ENCODE results near the gene LPP.

The LPP gene

DNA sequence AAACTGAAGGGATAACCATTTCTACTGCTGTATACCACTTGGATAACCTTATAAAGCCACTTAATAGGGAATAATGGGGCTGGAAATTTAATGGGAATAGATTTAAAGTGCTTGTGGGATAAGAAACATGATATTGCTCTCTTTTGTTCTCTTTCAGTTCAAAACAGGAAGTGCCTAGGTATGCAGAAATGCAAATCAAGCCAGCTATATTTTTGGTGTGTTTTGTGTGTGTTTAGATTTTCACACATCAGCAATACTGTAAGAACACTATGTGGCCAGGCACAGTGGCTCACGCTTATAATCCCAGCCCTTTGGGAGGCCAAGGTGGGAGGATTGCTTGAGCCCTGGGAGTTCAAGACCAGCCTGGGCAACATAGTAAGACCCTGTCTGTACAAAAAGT, 575.5 kb downstream of the LPP start:
- no peak for DNase-seq

DNA sequence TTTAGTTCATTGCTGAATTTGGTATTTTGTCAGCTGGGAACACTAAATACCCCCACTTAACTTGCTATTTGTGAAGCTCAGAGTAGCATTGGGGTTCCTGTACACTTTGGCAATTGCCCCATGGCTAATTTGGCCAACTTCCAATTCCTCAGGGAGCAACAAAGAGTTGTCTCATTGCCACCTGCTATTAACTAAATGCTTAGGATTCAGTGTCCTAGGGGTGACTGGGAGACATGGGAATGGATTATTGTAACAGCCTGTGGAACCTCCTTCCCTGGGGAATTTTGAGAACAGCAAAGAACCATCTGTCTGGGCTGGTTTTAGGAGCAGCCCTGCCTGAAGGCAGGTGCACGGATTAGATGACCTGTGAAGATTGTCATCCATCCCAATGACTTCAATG, 580.4 kb downstream of the LPP start:
- DNase-seq: no peak

DNA sequence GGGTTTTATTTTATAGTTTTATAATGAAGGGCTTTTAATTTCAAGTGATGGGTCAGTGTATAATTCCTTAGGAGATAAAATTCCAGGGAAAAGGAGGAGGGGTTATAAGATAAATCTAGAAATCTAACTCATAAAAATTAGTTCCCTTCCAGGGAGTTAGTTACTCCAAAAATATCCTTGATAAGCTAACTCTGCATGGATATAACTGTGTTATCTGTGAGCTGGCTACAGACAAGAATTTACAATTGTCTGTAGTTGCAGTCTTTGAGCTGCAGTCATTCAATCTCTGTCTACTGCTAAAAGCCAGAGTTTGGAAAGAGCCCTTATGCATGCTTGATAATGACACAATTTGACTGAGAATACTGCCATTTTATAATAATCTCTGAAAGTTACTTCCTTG, 585.6 kb downstream of the LPP start:
- no peak for DNase-seq

DNA sequence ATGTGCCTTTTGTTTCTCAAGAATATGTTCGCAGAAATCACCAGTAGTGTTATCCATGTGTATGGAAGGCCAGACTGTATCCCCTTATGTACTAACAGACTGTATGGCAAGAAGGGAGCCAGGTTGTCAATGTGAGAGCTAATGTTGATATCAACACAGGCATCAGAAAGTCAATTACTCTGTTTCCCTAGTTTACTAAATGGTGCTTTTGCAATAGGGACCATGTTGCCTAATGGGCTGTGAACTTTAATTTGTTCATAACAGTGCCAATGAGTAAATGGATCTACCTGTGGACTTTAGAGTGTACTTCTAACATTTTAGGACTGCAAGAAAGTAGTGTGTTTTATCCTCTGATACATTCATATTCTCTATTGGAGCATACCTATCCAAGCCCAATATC, 586.1 kb downstream of the LPP start:
- DNase-seq: no peak

DNA sequence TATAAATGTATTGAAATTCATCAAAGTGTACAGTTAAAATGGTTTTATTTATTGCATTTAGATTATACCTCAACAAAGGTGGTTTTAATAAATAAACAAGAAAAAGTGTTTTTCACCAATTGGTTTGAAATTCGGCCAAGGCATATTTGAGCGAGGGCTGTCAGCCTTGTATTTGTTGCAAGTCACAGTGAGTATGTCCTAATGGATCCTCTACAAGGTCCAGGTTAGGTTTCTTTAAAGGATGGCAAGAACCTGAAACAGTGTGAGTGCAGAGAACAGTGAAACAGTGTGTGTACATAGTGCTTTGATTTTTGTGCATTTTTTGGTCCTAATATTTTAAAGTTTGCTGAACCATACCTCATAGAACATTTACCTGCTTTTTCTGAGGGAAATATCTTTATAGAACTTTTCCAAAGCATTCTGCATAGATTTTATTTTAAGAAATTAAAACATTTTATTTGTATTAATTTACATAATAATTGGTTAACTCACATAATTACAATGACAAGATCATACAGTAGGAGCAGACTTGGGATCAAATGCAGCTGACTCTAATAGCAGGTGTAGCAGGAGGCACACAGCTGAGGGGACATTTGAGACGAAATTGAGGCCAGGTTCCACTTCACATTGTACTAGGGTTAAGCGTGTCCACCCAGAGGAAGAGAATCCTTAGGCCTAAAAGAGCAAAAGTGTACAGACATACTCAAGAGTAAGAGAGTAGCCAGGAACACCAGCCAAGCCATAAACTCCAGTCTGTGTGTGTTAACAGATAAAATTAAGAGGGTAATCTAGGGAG, 589.0 kb downstream of the LPP start:
- DNase-seq: no peak

DNA sequence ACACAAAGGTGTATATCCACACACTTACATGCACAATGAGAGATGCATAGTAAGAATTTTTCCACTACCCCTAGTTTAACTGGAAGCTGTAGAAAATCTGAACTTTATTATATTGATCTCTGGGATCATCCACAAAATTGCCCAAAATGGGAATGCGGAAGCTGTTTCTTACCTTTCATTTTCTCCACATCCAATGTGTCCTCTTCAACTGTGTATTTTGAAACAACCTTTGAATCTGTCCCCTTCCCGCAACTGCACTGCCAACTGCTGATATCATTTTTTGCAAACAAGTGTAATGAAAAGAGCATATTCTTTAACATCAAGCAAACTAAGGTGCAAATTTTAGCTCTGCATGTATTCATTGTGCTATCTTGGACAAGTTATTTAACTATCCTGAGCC, 590.2 kb downstream of the LPP start:
- DNase-seq: no peak

DNA sequence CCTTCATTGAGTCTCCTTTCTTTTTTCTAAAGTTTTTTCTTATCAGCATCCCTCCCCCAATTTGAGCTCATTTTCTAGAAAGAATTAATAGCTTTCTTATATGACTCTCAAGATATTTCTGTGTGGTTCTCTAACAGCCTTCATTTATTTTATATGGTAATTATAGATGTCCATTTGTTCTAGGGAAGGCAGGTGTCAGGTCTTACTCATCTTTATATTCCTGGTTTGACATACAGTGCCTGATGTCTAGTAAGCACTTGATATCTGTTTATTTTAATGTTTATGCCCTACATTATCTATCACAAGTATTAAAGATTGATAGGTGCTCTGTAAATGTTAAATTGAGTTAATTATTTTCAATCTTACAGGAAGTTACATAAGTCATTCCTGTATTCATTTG, 591.1 kb downstream of the LPP start:
- DNase-seq: no peak

DNA sequence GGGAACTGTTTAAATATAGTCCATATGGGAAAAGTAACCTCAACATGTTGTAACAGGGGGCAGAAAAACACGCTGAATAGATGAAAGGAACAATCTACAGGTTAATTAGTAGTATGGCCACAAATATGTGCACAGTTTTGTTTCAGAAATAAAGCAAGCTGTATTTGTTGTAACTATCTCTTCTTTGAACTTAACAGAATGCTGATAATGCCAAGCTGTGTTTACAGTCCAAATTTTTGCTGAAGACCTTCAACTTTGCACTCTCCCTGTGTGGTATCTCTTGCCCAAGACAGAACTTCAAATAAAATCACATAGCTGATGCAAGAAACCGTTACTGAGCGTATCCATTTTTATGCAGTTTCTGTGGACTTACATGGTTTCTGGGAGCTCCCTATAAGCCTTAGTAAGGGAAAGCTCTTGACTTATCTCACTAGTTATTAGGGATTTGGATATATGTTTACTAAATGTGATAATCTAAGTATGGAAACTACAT, 592.4 kb downstream of the LPP start:
- no peak for DNase-seq

DNA sequence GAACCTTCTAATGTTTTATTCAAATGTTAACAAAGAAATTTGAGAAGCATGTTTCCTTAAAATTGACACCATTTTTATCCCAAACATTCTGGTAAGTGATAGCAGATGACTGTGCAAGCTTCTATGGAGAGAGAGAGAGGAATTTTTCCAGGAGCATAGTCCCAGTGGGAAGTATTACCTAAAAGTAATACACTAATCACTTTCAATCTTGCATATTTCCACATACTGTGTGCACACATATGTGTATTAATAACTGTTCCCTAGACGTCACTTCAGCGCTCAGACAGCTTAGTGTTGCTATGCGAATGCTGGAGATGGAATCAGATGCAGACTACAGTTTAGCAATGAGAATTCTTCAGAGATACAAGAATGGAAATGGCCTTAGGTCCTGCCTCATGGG, 593.5 kb downstream of the LPP start:
- peak; percentile 75 for DNase-seq

DNA sequence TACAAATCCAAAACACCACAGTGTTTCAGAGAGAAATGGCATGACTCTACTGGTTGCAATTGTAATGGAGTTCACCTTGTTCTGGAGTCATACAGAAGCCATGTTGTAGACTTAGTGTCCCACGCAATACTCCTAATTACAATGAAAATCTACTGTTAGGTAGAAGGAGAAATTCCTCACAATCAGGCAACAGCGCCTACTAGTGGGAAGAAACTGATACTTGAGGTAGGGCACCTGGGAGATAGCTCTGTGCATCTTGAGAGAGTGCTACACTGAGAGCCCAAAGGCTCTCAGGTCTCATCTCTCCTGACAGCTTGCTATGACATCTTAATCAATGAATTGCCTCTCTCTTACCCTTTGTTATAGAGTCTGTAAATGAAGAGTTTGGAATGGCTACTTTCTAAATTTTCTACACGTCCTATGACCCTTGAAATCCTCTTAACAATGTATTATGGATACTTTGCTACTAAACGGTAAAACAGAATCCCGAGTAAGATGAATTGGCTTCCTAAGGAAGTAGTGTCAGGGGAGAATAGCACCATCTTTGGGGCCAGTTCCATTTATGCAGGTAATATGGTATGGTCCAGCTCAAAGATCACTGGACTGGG, 595.2 kb downstream of the LPP start:
- DNase-seq: no peak

DNA sequence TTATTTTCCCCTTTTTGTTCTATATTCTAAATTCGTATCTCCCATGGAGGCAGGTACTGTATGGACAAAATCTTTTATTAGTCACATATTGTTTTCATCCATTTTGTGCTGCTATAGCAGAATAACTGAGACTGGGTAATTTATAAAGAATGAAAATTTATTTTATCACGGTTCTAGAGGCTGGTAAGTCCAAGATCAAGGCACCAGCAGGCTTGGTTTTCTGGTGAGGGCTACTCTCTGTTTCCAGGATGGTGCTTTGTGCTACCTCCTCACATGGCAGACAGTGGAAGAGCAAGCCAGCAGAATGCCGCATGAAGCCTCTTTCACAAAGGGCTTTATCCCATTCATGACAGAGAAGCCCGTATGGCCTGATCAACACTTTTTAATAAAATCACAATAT, 595.9 kb downstream of the LPP start:
- DNase-seq: no peak

DNA sequence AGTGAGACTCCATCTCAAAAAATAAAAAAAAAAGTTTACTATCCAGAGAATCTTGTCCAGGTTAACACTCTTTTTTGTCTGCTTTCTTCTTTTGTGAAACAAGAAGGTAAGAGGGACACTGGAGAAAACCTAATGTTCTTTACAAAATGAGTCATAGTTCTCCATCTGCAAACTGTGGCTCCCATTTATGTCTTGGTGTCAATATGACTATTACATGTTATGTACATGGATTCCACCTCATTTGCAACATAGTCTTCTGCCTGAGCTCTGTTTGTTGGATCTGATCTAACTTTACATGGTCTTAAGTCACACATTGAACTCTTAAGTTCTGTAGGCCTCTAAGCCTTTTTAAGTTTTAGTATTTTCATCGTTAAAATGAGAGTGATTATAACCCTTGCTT, 596.7 kb downstream of the LPP start:
- no peak for DNase-seq

DNA sequence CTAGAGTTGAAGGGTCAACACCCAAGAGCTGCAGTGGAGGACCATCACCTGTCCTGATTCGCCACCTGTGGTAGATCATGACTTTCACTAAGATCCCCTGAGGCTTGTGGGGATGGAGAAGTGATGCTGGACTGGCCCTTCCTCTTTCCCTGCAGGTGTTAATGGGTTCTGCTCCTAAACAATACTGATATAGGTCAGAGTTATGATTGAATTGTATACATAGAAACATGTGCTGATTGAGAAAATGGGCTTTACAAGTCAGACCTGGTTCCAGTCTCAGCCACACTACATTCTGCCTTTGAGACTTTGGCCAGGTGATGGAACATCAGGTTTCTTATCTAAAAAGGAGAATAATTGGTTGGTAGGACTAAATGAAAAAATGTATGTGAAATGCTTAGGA, 598.9 kb downstream of the LPP start:
- no peak for DNase-seq

DNA sequence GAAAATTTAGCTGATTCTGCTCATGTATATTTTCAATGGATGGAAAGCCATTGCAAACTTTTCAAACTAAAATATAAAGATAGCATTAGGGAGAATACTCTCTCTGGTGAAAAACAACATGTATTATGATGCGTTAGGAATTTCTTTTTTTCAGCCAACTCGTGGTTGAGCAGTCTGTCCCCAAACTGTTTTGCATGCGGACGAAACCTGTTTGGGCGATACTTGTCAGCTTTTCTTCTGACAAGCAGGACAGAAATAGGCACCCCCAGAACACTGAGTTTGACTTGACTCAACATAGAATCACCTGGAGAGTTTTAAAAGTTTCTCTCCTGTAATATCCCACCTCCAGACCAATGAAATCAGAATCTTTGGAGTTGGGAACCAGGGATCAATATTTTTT, 600.3 kb downstream of the LPP start:
- DNase-seq: no peak

DNA sequence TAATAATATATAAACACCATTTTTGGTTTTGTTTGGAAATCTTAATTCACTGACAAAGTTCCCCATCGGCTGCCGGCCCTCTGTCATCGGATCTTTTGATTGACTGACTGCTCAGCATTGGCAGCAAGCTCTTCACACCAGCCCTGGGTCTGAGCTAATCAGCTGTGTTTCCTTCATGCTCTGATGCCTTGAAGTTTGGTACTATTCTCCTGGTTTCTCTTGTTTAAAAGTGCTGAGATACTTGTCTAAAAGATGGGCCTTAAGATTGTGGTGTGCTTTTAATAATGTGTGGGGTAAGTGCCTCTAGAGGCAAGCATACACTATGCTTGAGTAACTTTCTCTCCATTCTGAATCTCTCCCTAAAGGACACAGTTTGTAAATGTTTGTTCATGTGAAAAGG, 602.3 kb downstream of the LPP start:
- no peak for DNase-seq

DNA sequence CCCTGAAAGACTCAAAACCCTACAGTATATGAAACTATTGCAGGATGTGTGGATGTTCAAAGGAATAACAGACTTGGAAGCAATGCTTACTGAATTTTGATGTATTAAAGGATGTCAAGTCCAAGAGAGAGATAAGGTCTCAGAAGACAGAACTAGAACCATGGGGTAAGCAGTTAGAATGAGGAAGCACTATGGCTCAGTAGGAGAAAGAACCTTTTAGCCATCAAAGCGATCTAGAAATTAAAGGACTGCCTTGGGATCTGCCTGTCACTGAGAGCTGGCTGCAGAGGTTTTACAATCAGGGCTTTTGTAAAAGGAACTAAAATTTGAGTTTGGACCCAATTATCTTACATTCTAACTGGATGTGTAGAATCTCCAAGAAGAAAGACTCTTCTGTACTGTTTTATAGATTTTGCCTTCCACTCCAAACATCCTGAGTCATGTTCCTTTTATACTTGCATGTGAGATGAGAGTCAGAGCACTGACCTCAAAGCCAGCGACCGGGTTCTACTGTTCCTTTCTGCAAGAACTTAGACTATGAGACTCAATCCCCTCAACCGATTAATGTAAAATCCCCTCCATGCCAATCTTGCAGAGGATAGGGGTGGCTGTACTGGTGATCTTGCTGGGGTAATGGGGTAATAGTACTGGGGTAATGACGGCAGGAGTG, 605.5 kb downstream of the LPP start:
- DNase-seq: no peak

DNA sequence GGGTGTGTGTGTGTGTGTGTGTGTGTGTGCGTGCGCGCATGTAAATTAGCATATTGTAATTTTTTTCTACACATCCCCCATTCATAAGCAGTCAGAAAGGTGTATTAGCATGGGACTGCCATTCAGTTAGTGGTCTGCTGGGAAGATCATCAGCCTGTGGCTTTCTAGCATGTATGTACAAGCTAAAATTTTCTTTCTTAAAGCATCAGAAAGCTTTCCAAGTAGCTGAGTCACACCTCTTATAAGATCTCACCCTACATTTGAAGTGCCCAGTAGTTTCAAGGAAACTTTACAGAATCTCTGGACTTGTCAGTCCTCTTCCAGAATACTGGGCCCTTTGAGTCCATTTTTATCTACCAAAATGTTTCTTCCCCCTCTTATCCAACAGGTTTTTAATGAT, 606.5 kb downstream of the LPP start:
- peak; percentile 60 for DNase-seq

DNA sequence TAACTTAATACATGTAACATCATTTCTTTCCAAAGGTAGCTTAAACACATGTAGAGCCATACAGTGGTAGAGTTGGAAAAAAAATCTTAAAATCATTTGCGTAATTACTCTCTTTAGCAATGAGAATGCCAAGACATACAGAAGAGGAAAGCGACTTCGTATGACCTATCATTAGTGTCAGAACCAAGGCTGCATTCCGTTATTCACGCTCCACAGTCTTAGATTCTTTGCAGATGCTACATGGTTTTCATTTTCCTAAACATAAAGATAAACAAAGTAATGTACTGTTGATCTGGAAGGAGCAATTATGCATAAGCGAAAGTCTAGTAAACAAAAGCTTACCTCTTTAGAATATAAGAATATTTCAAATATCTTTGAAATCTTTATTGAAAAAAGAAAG, 607.5 kb downstream of the LPP start:
- DNase-seq: no peak

DNA sequence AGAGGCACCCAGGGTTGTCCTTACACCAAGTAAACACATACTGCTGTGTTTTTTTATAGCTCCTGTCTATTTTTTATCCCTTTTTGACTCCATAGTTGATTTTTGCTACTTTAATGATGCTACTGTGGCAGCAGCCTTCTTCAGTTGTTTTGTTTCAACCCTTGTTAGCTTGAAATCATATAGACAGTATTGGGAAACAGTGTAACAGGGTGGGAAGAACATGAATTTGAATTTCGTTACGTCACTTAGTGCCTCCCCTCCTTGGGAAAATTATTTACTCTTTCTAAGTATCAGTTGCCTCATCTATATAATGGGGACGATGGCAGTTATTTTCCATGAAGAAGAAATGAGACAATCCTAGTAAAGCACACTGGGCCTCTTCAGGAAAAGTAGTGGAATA, 608.0 kb downstream of the LPP start:
- no peak for DNase-seq

DNA sequence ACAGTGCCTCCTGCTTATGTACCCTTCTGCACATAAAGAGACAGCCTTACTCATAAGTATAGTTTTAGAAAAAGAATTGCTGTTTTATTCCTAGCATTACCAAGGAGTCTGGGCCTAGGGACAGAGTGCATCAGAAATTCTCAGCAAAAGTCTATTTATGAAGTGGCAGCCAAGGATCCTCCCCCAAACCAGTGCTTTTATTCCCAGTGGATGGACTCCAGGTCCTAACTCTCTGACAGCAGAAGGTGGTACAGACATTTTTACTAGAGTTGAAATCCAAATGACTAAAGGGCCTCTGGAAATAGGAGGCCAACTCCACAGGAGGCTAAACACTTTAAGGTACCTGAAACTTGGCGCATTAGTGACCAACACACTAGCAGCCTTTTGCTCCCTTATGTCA, 610.7 kb downstream of the LPP start:
- DNase-seq: no peak

DNA sequence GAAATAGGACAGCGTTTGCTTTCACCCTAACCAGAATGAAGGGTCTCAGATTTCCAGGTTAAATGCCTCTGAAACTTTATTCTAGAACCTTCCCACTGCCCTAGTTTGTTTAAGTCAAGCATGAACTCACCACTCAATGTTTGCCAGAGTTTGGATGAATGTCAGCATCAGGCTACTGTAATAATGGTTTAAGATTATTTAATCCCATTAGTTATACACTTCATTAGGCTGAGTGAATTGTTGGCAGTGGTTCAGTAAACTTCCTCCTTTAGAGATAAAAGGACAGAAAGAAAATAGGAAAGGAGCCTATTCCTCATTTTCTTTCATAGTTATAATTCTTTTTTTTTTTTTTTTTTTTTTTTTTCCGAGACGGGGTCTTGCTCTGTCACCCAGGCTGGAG, 615.9 kb downstream of the LPP start:
- no peak for DNase-seq

DNA sequence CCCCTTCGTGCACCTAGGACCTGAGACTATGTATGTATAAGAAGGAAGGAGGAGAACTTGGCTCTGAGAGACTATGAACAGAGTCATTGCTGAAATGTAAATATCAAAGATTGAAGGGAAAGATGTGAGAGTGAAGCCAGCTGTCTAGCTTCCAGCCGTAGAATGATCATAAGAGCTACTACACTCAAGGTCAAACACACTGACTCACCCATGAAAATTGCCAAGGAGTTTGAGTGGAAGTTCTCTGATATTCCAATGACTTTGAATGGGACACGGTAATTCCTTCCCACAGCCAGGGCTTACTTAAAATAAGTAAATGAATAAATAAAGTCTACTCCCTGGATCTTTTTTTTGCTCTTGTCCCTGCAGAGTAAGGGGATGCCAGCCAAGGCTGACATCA, 618.9 kb downstream of the LPP start:
- DNase-seq: peak; percentile 91

DNA sequence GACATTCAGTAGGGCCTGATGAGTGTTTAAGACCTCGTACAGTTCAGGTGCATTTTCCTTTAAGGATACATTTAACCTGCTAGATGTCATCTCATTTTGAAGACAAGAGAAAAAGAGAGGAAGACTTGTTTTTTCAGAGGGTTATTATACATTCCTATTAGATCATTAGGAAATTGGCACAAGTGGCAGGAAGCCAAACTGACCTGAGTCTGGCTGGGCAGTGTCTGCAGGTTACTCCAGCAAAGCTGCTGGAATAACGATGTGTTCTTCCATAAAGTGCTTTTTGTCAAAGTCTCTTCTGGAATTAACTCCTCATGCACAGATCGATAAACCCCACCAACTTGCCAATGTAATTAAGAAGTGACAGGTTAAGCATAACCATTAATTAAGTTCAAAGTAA, 621.5 kb downstream of the LPP start:
- no peak for DNase-seq

DNA sequence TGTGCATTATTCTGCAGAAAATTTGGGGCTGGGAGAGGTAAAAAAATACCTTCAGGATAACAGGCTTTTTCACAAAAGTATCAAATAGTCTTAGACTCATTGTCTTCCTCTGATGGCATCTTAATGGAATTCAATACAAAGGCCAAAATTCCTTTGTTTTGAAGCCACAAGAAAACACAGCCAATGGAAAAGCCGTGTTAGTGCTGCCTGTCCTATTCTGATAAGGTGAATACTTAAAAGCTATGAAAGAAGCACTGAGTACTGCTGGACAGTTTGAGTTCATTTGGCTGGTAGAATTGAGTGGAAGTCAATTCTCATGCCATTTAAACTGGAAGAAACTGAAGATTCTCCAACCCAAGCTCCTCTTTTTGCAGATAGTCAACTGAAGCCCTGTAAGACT, 622.5 kb downstream of the LPP start:
- peak; percentile 71 for DNase-seq

Data from fibroblast of upper back skin (primary cell).